SIG-M5 treated with dmso at 0.1 percent for 504 hours (cell line): ENCODE measurements around the gene PLIN3.
"Not testable (repeated sequence)": the region's sequence is repeated elsewhere in the genome, so short reads cannot be mapped to it uniquely, and the experiment has no call there.

Experiments used
- DNase-seq: peaks from one replicate; lab custom pipeline; 2025; ENCODE audit not compliant: unreplicated experiment; lab: John Stamatoyannopoulos, UW

The PLIN3 gene

DNA sequence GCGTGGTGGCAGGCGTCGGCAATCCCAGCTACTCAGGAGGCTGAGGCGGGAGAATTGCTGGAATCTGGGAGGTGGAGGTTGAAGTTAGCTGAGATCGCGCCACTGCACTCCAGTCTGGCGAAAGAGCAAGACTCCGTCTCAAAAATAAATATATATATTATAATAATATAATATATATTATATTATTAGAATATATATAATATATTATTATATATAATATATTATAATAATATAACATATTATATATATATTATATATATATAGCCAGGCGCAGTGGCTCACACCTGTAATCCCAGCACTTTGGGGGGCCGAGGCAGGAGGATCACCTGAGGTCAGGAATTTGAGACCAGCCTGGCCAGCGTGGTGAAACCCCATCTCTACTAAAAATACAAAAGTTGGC lies 25.5 kb upstream of the PLIN3 start:
- DNase-seq = not testable (repeated sequence)

GRCh38 chr19:4891066-4891465 lies 23.6 kb upstream of the PLIN3 start:
- no peak for DNase-seq

GRCh38 chr19:4889034-4889815 lies 21.8 kb upstream of the PLIN3 start:
- DNase-seq = no peak

DNA sequence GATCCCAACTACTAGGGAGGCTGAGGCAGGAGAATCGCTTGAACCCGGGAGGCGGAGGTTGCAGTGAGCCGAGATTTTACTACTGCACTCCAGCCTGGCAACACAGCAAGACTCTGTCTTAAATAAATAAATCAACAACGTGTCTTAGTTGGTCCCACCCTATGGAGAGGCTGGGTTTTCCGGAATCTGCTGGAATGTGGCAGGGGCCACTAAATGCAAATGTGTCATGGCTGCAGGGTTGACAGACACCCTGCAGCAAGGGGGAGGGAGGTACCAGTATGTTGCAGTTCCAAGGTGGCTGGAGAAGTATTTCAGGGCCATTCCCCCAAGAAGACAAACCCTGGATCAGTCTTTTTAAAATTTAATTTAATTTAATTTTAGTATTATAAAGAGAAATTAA lies 20.3 kb upstream of the PLIN3 start:
- not testable (repeated sequence) for DNase-seq

GRCh38 chr19:4884993-4885392 lies 17.5 kb upstream of the PLIN3 start:
- not testable (repeated sequence) for DNase-seq

GRCh38 chr19:4882874-4883273 lies 15.4 kb upstream of the PLIN3 start:
- DNase-seq = not testable (repeated sequence)

DNA sequence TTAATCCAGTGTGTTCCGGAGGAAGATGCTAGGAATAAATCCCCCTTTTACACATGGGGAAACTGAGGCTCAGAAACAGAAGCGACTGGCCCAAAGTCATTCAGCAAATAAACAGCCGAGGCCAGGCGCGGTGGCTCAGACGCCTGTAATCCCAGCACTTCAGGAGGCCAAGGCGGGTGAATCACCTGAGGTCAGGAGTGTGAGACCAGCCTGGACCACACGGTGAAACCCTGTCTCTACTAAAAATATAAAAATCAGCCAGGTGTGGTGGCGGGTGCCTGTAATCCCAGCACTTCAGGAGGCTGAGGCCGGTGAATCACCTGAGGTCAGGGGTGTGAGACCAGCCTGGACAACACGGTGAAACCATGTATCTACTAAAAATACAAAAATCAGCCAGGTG lies 11.6 kb upstream of the PLIN3 start:
- no peak for DNase-seq

- no peak for DNase-seq
Measured at GRCh38 chr19:4878491-4878968, 11.1 kb upstream of the PLIN3 start.

GRCh38 chr19:4877753-4878490 lies 10.5 kb upstream of the PLIN3 start:
- DNase-seq = no peak

- no peak for DNase-seq
Measured at GRCh38 chr19:4873930-4874329, 6.5 kb upstream of the PLIN3 start.

GRCh38 chr19:4871711-4872110 lies 4.2 kb upstream of the PLIN3 start:
- no peak for DNase-seq

- peak; percentile 91 for DNase-seq
Measured at GRCh38 chr19:4870025-4870700, 2.7 kb upstream of the PLIN3 start.

- DNase-seq = no peak
Measured at GRCh38 chr19:4868286-4868834, 893 bp upstream of the PLIN3 start.

DNA sequence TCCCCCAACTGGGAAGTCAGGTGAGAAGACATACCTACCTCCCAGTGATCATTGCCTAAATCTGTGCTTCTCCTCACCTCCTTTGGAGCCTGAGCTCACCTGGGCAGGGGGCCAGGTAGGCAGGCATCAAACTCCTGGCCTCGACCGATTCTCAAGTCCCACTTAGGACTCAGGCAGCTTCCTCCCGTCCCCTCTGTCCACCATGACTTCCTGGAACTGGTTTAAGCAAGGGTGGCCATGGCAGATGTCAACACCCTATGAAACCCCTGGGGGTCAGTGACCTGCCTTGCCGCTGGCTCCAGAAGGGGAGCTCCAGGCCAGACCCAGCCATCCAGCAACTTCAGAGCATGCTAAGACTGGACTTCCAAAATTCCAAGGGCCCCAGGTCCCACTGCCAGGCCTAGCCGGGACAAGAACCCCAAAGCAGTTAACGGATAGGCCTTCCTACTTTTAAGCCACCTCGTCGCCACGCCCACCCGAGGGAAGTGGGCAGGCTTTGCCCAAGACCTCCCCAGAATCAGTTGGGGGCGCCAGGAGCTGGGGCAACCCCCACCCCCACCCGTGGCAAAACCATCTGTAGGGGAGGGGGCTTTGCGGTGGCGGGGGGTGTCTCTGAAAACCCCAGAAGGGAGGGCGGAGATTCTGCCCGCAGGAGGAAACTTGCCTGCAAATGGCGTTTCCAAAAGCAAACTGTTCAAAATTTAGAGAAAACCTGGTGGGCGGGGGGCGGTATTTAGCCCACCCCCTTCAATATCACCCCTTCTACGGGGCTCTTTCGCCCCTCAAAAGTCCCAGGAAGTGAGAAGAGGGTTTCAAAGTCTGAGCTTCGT lies 657 bp downstream of the PLIN3 start:
- DNase-seq = peak; percentile 39

GRCh38 chr19:4861147-4861546 lies 6.3 kb downstream of the PLIN3 start:
- no peak for DNase-seq

DNA sequence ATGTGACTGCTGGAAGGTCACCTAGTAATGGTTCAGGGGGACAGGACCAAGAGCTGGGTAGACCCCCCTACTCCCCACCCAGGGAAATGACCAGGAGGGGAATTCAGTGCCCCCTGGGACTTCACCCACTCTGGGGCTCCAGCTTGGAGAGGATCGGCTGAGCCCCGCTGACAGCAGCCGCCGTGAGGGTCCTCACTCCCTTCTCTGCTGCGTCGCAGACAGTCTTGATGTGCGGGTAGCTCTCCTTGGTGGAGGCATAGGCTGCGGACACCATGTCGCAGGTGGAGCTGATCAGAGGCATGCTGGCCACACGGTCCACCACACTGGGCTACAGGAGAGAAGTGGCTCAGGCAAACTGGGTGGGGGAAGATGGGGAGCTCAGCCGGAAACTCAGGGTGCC lies 7.8 kb downstream of the PLIN3 start:
- DNase-seq = no peak

DNA sequence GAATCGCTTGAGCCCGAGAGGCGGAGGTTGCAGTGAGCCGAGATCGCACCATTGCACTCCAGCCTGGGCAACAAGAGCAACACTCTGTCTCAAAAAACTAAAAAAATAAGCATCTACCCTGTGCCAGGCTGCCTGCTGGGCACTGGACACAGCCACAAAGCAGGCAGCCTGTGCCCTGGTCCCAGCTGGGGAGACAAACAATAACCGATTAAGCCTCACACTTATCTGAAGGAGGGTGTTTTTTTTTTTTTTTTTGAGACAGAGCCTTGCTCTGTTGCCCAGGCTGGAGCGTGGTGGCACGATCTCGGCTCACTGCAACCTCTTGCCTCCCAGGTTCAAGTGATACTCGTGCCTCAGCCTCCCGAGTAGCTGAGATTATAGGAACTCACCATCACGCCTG lies 11.0 kb downstream of the PLIN3 start:
- DNase-seq = not testable (repeated sequence)

GRCh38 chr19:4853506-4853905 lies 14.0 kb downstream of the PLIN3 start:
- not testable (repeated sequence) for DNase-seq

DNA sequence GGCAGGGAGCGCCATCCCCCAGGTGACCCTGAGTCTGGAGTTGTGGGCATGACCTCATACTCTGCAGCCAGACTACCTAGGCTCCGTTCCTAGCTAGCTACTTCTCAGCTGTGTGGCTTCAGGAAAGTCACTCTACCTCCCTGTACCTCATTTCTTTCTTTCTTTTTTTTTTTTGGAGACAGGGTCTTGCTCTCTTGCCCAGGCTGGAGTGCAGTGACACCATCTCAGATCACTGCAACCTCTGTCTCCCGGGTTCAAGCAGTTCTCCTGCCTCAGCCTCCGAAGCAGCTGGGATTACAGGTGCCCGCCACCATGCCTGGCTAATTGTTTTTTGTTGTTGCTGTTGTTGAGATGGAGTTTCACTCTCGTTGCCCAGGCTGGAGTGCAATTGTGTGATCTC lies 15.0 kb downstream of the PLIN3 start:
- no peak for DNase-seq

- no peak for DNase-seq
Measured at GRCh38 chr19:4851551-4852290, 15.7 kb downstream of the PLIN3 start.
